DND-41 (cell line): ENCODE results near the gene ADCY2.

ENCODE experiments used
- ATAC-seq: fragments of 200-7000 bp; cut with Tn5 transposase; 3 replicates; pipeline ENCODE4 v1.9.1; 2021; ENCODE audit warnings: low read depth; ENCODE audit not compliant: insufficient read depth
- DNase-seq: peaks from one replicate; pipeline ENCODE4 v3.0.0-alpha.2; 2020
- H2AFZ ChIP-seq: 2 replicates; pipeline ENCODE4 v1.6.0; 2012; ENCODE audit warnings: low read depth, low read length
- H3K27ac ChIP-seq: 2 replicates; pipeline ENCODE4 v1.5.1; 2012; ENCODE audit warnings: low read length, inconsistent platforms
- H3K27me3 ChIP-seq: fragments of 200-600 bp; sonication (generic); 2 replicates; pipeline ENCODE4 v1.6.0; 2012; ENCODE audit warnings: low read length, mild to moderate bottlenecking, inconsistent platforms; ENCODE audit not compliant: insufficient read depth, poor library complexity
- H3K36me3 ChIP-seq: 2 replicates; pipeline ENCODE4 v1.5.1; 2012; ENCODE audit warnings: low read length, inconsistent platforms; ENCODE audit not compliant: insufficient read depth
- H3K4me1 ChIP-seq: 2 replicates; pipeline ENCODE4 v1.5.1; 2012; ENCODE audit warnings: mild to moderate bottlenecking, low read length; ENCODE audit not compliant: insufficient read depth
- H3K4me2 ChIP-seq: 2 replicates; pipeline ENCODE4 v1.6.0; 2012; ENCODE audit warnings: mild to moderate bottlenecking, moderate library complexity, low read length, inconsistent platforms; ENCODE audit not compliant: insufficient read depth
- H3K4me3 ChIP-seq, 2 experiments: fragments of 200-600 bp in 1 of 2; shearing (Covaris generic) in 1 of 2; 2 replicates each; pipeline ENCODE4 v1.5.1; 2012 to 2016; ENCODE audit warnings: inconsistent platforms in 2 of 2, low read length in 2 of 2, mild to moderate bottlenecking in 2 of 2, low read depth in 1 of 2, moderate library complexity in 1 of 2
- H3K79me2 ChIP-seq: 2 replicates; pipeline ENCODE4 v1.6.0; 2012; ENCODE audit warnings: low read length, inconsistent platforms; ENCODE audit not compliant: insufficient read depth
- H3K9ac ChIP-seq: 2 replicates; pipeline ENCODE4 v1.6.0; 2012; ENCODE audit warnings: low read depth, mild to moderate bottlenecking, inconsistent platforms, low read length, moderate library complexity
- H3K9me3 ChIP-seq: 2 replicates; pipeline ENCODE4 v1.5.1; 2012; ENCODE audit warnings: low read length, moderate library complexity, mild to moderate bottlenecking, inconsistent platforms; ENCODE audit not compliant: insufficient read depth, severe bottlenecking
- H4K20me1 ChIP-seq: 2 replicates; pipeline ENCODE4 v1.6.0; 2012; ENCODE audit warnings: low read length; ENCODE audit not compliant: insufficient read depth
- CTCF ChIP-seq: IDR thresholded peaks from 2 replicates; pipeline ENCODE4 v1.5.1; 2012; ENCODE audit warnings: borderline replicate concordance, low read length, moderate library complexity, mild to moderate bottlenecking; ENCODE audit not compliant: poor library complexity, severe bottlenecking; ENCODE audit errors: extremely low read depth
- EZH2 ChIP-seq: IDR thresholded peaks from 3 replicates; pipeline ENCODE4 v1.6.1; 2012; ENCODE audit warnings: borderline replicate concordance, low read depth, mild to moderate bottlenecking, moderate library complexity, low read length, inconsistent platforms; ENCODE audit not compliant: severe bottlenecking

ADCY2 gene

DNA sequence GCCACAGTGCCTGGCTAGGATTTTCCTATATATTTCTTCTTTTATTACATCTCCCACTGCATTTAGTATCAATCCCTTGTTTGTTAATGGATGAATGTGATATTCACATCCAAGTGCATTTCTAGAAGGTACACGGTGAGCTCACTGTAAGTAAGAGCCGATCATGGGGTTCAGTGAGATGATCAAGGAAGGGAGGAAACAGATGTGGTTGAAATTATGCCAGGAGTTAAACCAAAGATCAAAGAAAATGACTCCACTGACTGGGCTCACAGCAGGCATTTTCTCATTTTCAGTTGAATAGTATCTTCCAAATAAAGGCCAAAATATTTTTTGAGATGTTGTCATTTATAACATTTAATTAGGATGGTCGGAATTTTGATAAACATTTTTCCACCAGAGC, 357.2 kb downstream of the ADCY2 start:
- Histone ChIP-seq H2AFZ (no peak overlapping the region), H3K27me3 (peaks cover 3% of the 10 kb centered on the region), H4K20me1 (no peaks in the 10 kb centered on the region), H3K27ac (no peak overlapping the region), H3K36me3 (no peaks in the 10 kb centered on the region), H3K79me2 (no peaks in the 10 kb centered on the region), H3K4me1 (no peaks in the 10 kb centered on the region), H3K9ac (no peak overlapping the region), H3K9me3 (no peaks in the 10 kb centered on the region), H3K4me2 (no peak overlapping the region), H3K4me3 (no peak overlapping the region)
- ATAC-seq (no peak), DNase-seq (no peak)
- TF ChIP-seq CTCF: no peak
- no peak for TF ChIP-seq EZH2

- Histone ChIP-seq H2AFZ (no peak overlapping the region), H3K4me1 (no peaks in the 10 kb centered on the region), H3K4me3 (no peak overlapping the region), H3K4me2 (no peak overlapping the region), H3K9me3 (no peaks in the 10 kb centered on the region), H4K20me1 (no peaks in the 10 kb centered on the region), H3K36me3 (no peaks in the 10 kb centered on the region), H3K27ac (no peak overlapping the region), H3K27me3 (peaks cover 3% of the 10 kb centered on the region), H3K9ac (no peak overlapping the region), H3K79me2 (no peaks in the 10 kb centered on the region)
- DNase-seq (no peak), ATAC-seq (no peak)
- no peak for TF ChIP-seq CTCF
- TF ChIP-seq EZH2: no peak
These were observed 357.7 kb downstream of the ADCY2 start for GRCh38 chr5:7753596-7753995.

- H3K4me3 ChIP-seq: no peak overlapping the region
- no peak for TF ChIP-seq EZH2
- TF ChIP-seq CTCF: no peak
- peaks cover 3% of the 10 kb centered on the region for H3K27me3 ChIP-seq
- H3K4me1 ChIP-seq: no peaks in the 10 kb centered on the region
- H3K9me3 ChIP-seq: no peaks in the 10 kb centered on the region
- ATAC-seq: no peak
- H4K20me1 ChIP-seq: no peaks in the 10 kb centered on the region
- H3K36me3 ChIP-seq: no peaks in the 10 kb centered on the region
- no peaks in the 10 kb centered on the region for H3K79me2 ChIP-seq
- H3K27ac ChIP-seq: no peak overlapping the region
- no peak for DNase-seq
- H2AFZ ChIP-seq: no peak overlapping the region
- no peak overlapping the region for H3K9ac ChIP-seq
- no peak overlapping the region for H3K4me2 ChIP-seq
These were observed 358.6 kb downstream of the ADCY2 start for GRCh38 chr5:7754490-7754889.

- Histone ChIP-seq H3K4me2 (no peak overlapping the region), H2AFZ (no peak overlapping the region), H3K27me3 (peaks cover 3% of the 10 kb centered on the region), H4K20me1 (no peaks in the 10 kb centered on the region), H3K36me3 (no peaks in the 10 kb centered on the region), H3K9me3 (no peaks in the 10 kb centered on the region), H3K9ac (no peak overlapping the region), H3K4me1 (no peaks in the 10 kb centered on the region), H3K4me3 (no peak overlapping the region), H3K27ac (no peak overlapping the region), H3K79me2 (no peaks in the 10 kb centered on the region)
- TF ChIP-seq EZH2: no peak
- peak; percentile 81 for TF ChIP-seq CTCF
- ATAC-seq: peak; percentile 90
- DNase-seq: peak; percentile 52
These were observed 359.2 kb downstream of the ADCY2 start for GRCh38 chr5:7754997-7755596.
